ENCODE data around the gene CD96. TPM values are rescaled to one million over a fixed set of nuclear protein-coding genes. Genes with fewer than 3 reads are reported as not detected.

Gene CD96
- total RNA-seq, 3 donors from 2014 or later: 1.4 to 8.2 (median 6.2) TPM

DNA sequence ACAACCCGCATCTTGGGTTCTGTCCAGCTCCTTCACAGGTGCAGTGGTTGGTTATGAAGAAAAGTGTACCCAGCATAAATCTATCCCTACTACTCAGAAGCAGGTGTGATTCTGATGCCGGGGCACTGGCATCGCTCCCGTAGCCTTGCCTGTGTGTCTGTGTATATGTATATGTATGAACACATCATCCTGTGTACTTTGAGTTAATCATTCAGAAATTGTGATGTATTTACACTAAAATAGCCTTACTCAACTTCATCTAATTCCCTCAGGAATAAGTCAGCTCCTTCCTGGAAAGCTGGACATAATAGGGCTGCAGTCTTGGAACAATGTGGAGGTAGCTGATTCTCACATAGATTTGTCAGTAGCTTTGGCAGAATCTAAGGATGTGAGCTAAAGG is 59.8 kb downstream of the CD96 start:
- Histone ChIP-seq H3K4me3 (no peak overlapping the region), H3K4me1 (no peaks in the 10 kb centered on the region)
- intact Hi-C loops (cut with DNase I; ENCODE audit: low total_unique reads): no loop called here

GRCh38 chr3:111603679-111604078 is 61.7 kb downstream of the CD96 start:
- TF ChIP-seq POLR2AphosphoS5 (IDR thresholded peaks at IDR 0.05) (no peak), POLR2A (IDR thresholded peaks at IDR 0.05) (no peak), CTCF (IDR thresholded peaks at IDR 0.05) (no peak)
- H3K9me3 ChIP-seq: no peaks in the 10 kb centered on the region
- H3K36me3 ChIP-seq: peaks cover 4% of the 10 kb centered on the region
- peaks cover 0 to 4% of the 10 kb centered on the region in 2 donors for H3K27me3 ChIP-seq
- no peak for DNase-seq (ENCODE audit: low spot score in 2 of 2)
- no peaks in the 10 kb centered on the region for H3K4me1 ChIP-seq
- H3K27ac ChIP-seq: no peak overlapping the region
- H3K4me3 ChIP-seq: no peak overlapping the region
- intact Hi-C loops (cut with DNase I; ENCODE audit: low total_unique reads): no loop called here

More for the DNA sequence above, 59.8 kb downstream of the CD96 start:
- no peak for DNase-seq (ENCODE audit: low spot score in 2 of 2)
- TF ChIP-seq CTCF (IDR thresholded peaks at IDR 0.05) (no peak), POLR2A (IDR thresholded peaks at IDR 0.05) (no peak), POLR2AphosphoS5 (IDR thresholded peaks at IDR 0.05) (no peak)
- Histone ChIP-seq H3K27me3 (peaks cover 0 to 4% of the 10 kb centered on the region in 2 donors), H3K9me3 (no peaks in the 10 kb centered on the region), H3K27ac (no peak overlapping the region), H3K36me3 (peaks cover 4% of the 10 kb centered on the region)

- no peak for TF ChIP-seq POLR2A (IDR thresholded peaks at IDR 0.05)
- no peak for TF ChIP-seq POLR2AphosphoS5 (IDR thresholded peaks at IDR 0.05)
- no peak for TF ChIP-seq CTCF (IDR thresholded peaks at IDR 0.05)
- Histone ChIP-seq H3K9me3 (no peaks in the 10 kb centered on the region), H3K4me1 (no peaks in the 10 kb centered on the region), H3K27me3 (peaks cover 0 to 4% of the 10 kb centered on the region in 2 donors), H3K4me3 (no peak overlapping the region), H3K36me3 (peaks cover 4% of the 10 kb centered on the region), H3K27ac (no peak overlapping the region)
- DNase-seq (ENCODE audit: low spot score in 2 of 2): no peak
- intact Hi-C loops (cut with DNase I; ENCODE audit: low total_unique reads): no loop called here
These were observed 62.1 kb downstream of the CD96 start for GRCh38 chr3:111604119-111604518.

GRCh38 chr3:111605018-111605417 is 63.0 kb downstream of the CD96 start:
- H3K4me1 ChIP-seq: no peaks in the 10 kb centered on the region
- no peaks in the 10 kb centered on the region for H3K9me3 ChIP-seq
- TF ChIP-seq POLR2A (IDR thresholded peaks at IDR 0.05) (no peak), POLR2AphosphoS5 (IDR thresholded peaks at IDR 0.05) (no peak)
- H3K36me3 ChIP-seq: peaks cover 4% of the 10 kb centered on the region
- H3K4me3 ChIP-seq: no peak overlapping the region
- no peak overlapping the region for H3K27ac ChIP-seq
- DNase-seq (ENCODE audit: low spot score in 2 of 2): no peak
- peaks cover 0 to 4% of the 10 kb centered on the region in 2 donors for H3K27me3 ChIP-seq
- intact Hi-C loops (cut with DNase I; ENCODE audit: low total_unique reads): no loop called here

DNA sequence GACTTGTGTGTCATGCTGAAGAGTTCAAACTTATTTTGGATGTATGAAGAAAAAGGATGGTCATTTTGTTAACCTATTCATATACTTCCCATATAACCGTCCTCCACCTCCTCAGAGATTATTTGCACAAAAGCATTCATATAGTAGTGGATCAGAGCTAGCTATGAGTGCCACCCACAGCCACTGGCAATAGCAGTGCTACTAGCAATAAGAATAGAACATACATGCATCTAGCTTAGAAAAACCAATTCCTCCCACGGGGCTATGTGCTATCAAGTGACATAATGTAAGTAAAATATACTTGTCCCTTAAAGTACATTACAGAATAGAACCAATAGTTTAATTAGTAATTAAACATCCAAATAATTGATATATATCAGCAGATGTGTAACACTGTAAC is 63.5 kb downstream of the CD96 start:
- intact Hi-C loops (cut with DNase I; ENCODE audit: low total_unique reads): no loop called here
- H3K36me3 ChIP-seq: peaks cover 4% of the 10 kb centered on the region
- H3K9me3 ChIP-seq: no peaks in the 10 kb centered on the region
- H3K4me1 ChIP-seq: no peaks in the 10 kb centered on the region
- H3K27me3 ChIP-seq: peaks cover 0 to 4% of the 10 kb centered on the region in 2 donors
- TF ChIP-seq POLR2AphosphoS5 (IDR thresholded peaks at IDR 0.05): no peak
- no peak for TF ChIP-seq CTCF (IDR thresholded peaks at IDR 0.05)
- no peak for TF ChIP-seq POLR2A (IDR thresholded peaks at IDR 0.05)
- no peak for DNase-seq (ENCODE audit: low spot score in 2 of 2)
- H3K4me3 ChIP-seq: no peak overlapping the region
- H3K27ac ChIP-seq: no peak overlapping the region

Data from breast epithelium (tissue), 4 donors.